ENCODE data around the gene KDELR3. TPM values are rescaled to one million over a fixed set of nuclear protein-coding genes. Genes with fewer than 3 reads are reported as not detected.

KDELR3 gene
- total and polyA plus RNA-seq, 2 experiments from 2014 or later: 5.6 to 5.7 TPM

- Histone ChIP-seq H3F3A (replicated peaks; ENCODE audit: low read depth) (no peaks in the 10 kb centered on the region), H3K27ac (ENCODE audit: low read depth) (no peak overlapping the region), H2AFZ (no peak overlapping the region), H3K4me1 (ENCODE audit: insufficient read depth) (peaks cover 7% of the 10 kb centered on the region), H3K9me2 (ENCODE audit: insufficient read depth) (no peaks in the 10 kb centered on the region), H3K36me3 (ENCODE audit: insufficient read depth) (no peaks in the 10 kb centered on the region), H3K4me2 (no peak overlapping the region), H3K27me3 (ENCODE audit: insufficient read depth) (no peaks in the 10 kb centered on the region), H4K20me1 (replicated peaks; ENCODE audit: insufficient read depth) (no peaks in the 10 kb centered on the region), H3K79me2 (replicated peaks; ENCODE audit: insufficient read depth) (no peaks in the 10 kb centered on the region), H3K4me3 (no peak overlapping the region)
- TF ChIP-seq POLR2AphosphoS5 (IDR thresholded peaks at IDR 0.05; ENCODE audit: low read depth) (no peak), NANOG (IDR thresholded peaks at IDR 0.05; ENCODE audit: borderline replicate concordance) (no peak), ETS1 (IDR thresholded peaks at IDR 0.05) (no peak), EZH2 (IDR thresholded peaks at IDR 0.05; ENCODE audit: low read depth, unreplicated experiment) (no peak), CTCF (conservative IDR thresholded peaks at IDR 0.05; ENCODE audit: low read depth in 2 of 2) (no peak), ZNF114 (CRISPR knock-in tag; IDR thresholded peaks at IDR 0.05) (no peak), EZH2phosphoT487 (IDR thresholded peaks at IDR 0.05; ENCODE audit: unreplicated experiment) (no peak), ZNF462 (CRISPR knock-in tag; IDR thresholded peaks at IDR 0.05) (no peak), JUNB (IDR thresholded peaks at IDR 0.05; ENCODE audit: unreplicated experiment) (no peak), STAT1 (IDR thresholded peaks at IDR 0.05; ENCODE audit: unreplicated experiment) (no peak), ZNF331 (CRISPR knock-in tag; IDR thresholded peaks at IDR 0.05; ENCODE audit: low read depth) (no peak), REST (IDR thresholded peaks at IDR 0.05; ENCODE audit: unreplicated experiment) (no peak)
- ATAC-seq (no peak), DNase-seq (ENCODE audit: low spot score) (no peak)
- Mint-ChIP-seq H3K27ac (no peak overlapping the region), H3K36me3 (ENCODE audit: low read depth) (no peaks in the 10 kb centered on the region), H3K27me3 (ENCODE audit: insufficient read depth, low read depth, poor library complexity) (peaks cover 7% of the 10 kb centered on the region), H3K4me1 (peaks cover 23% of the 10 kb centered on the region), H3K9me3 (no peaks in the 10 kb centered on the region), H3K4me3 (no peak overlapping the region)
These were observed 43.3 kb upstream of the KDELR3 start for GRCh38 chr22:38424525-38425080.
